Mucosa of stomach (tissue), 1 donor: ENCODE results near the gene GPER1.

Source experiments
- H3K27me3 ChIP-seq: one replicate; pipeline ENCODE4 v1.7.0; 2013; ENCODE audit warnings: mild to moderate bottlenecking, low read length; ENCODE audit not compliant: control insufficient read depth, insufficient read depth
- H3K36me3 ChIP-seq: one replicate; pipeline ENCODE4 v1.7.0; 2013; ENCODE audit warnings: low read length; ENCODE audit not compliant: control insufficient read depth, insufficient read depth
- H3K4me1 ChIP-seq: one replicate; pipeline ENCODE4 v1.7.0; 2013; ENCODE audit warnings: mild to moderate bottlenecking, low read length; ENCODE audit not compliant: control insufficient read depth, insufficient read depth
- H3K4me3 ChIP-seq: one replicate; pipeline ENCODE4 v1.7.0; 2013; ENCODE audit warnings: low read length
- H3K9ac ChIP-seq: one replicate; pipeline ENCODE4 v1.7.0; 2013; ENCODE audit warnings: mild to moderate bottlenecking, low read length, moderate library complexity
- H3K9me3 ChIP-seq: one replicate; pipeline ENCODE4 v1.7.0; 2013; ENCODE audit warnings: mild to moderate bottlenecking, low read length, moderate library complexity; ENCODE audit not compliant: control insufficient read depth
- donor health status: Pancreatic carcinoma.

Gene GPER1

GRCh38 chr7:1086588-1087464, 1.1 kb upstream of the GPER1 start:
- Histone ChIP-seq H3K4me1 (peaks cover 38% of the 10 kb centered on the region), H3K27me3 (peaks cover 20% of the 10 kb centered on the region), H3K9ac (peak overlapping the region; percentile 41), H3K4me3 (no peak overlapping the region), H3K9me3 (no peaks in the 10 kb centered on the region), H3K36me3 (no peaks in the 10 kb centered on the region)

GRCh38 chr7:1087465-1087814, 473 bp upstream of the GPER1 start:
- no peak overlapping the region for H3K9ac ChIP-seq
- H3K4me3 ChIP-seq = no peak overlapping the region
- peaks cover 35% of the 10 kb centered on the region for H3K4me1 ChIP-seq
- no peaks in the 10 kb centered on the region for H3K36me3 ChIP-seq
- H3K27me3 ChIP-seq = peaks cover 15% of the 10 kb centered on the region
- no peaks in the 10 kb centered on the region for H3K9me3 ChIP-seq

GRCh38 chr7:1090236-1090635, 2.3 kb downstream of the GPER1 start:
- H3K9me3 ChIP-seq = no peaks in the 10 kb centered on the region
- no peak overlapping the region for H3K9ac ChIP-seq
- peaks cover 24% of the 10 kb centered on the region for H3K4me1 ChIP-seq
- H3K27me3 ChIP-seq = peaks cover 15% of the 10 kb centered on the region
- H3K36me3 ChIP-seq = no peaks in the 10 kb centered on the region
- H3K4me3 ChIP-seq = no peak overlapping the region

GRCh38 chr7:1090686-1091643, 3.1 kb downstream of the GPER1 start:
- Histone ChIP-seq H3K4me3 (no peak overlapping the region), H3K36me3 (no peaks in the 10 kb centered on the region), H3K4me1 (peaks cover 24% of the 10 kb centered on the region), H3K27me3 (peaks cover 16% of the 10 kb centered on the region), H3K9me3 (no peaks in the 10 kb centered on the region), H3K9ac (no peak overlapping the region)

GRCh38 chr7:1091644-1092027, 3.7 kb downstream of the GPER1 start:
- Histone ChIP-seq H3K9me3 (no peaks in the 10 kb centered on the region), H3K4me3 (no peak overlapping the region), H3K36me3 (no peaks in the 10 kb centered on the region), H3K27me3 (peaks cover 20% of the 10 kb centered on the region), H3K4me1 (peaks cover 26% of the 10 kb centered on the region), H3K9ac (no peak overlapping the region)

GRCh38 chr7:1092161-1092632, 4.3 kb downstream of the GPER1 start:
- Histone ChIP-seq H3K9ac (no peak overlapping the region), H3K9me3 (no peaks in the 10 kb centered on the region), H3K4me1 (peaks cover 24% of the 10 kb centered on the region), H3K36me3 (no peaks in the 10 kb centered on the region), H3K27me3 (peaks cover 23% of the 10 kb centered on the region), H3K4me3 (no peak overlapping the region)

- Histone ChIP-seq H3K4me1 (peaks cover 17% of the 10 kb centered on the region), H3K4me3 (no peak overlapping the region)
Measured at GRCh38 chr7:1092806-1093501, 5.0 kb downstream of the GPER1 start.

GRCh38 chr7:1093502-1093843, 5.6 kb downstream of the GPER1 start:
- H3K9ac ChIP-seq = no peak overlapping the region
- H3K4me3 ChIP-seq = no peak overlapping the region
- no peaks in the 10 kb centered on the region for H3K9me3 ChIP-seq
- no peaks in the 10 kb centered on the region for H3K36me3 ChIP-seq
- H3K27me3 ChIP-seq = peaks cover 12% of the 10 kb centered on the region
- H3K4me1 ChIP-seq = peaks cover 12% of the 10 kb centered on the region

More at GRCh38 chr7:1092806-1093501, 5.0 kb downstream of the GPER1 start:
- no peak overlapping the region for H3K9ac ChIP-seq
- no peaks in the 10 kb centered on the region for H3K9me3 ChIP-seq
- H3K27me3 ChIP-seq = peaks cover 17% of the 10 kb centered on the region
- no peaks in the 10 kb centered on the region for H3K36me3 ChIP-seq

- Histone ChIP-seq H3K4me1 (peaks cover 10% of the 10 kb centered on the region), H3K9me3 (no peaks in the 10 kb centered on the region), H3K9ac (no peak overlapping the region), H3K4me3 (no peak overlapping the region), H3K27me3 (peaks cover 8% of the 10 kb centered on the region), H3K36me3 (no peaks in the 10 kb centered on the region)
Measured at GRCh38 chr7:1093916-1094508, 6.1 kb downstream of the GPER1 start.

GRCh38 chr7:1094870-1095269, 7.0 kb downstream of the GPER1 start:
- Histone ChIP-seq H3K36me3 (no peaks in the 10 kb centered on the region), H3K9me3 (no peaks in the 10 kb centered on the region), H3K9ac (no peak overlapping the region)

GRCh38 chr7:1095621-1096155, 7.8 kb downstream of the GPER1 start:
- H3K4me1 ChIP-seq = peaks cover 15% of the 10 kb centered on the region
- no peak overlapping the region for H3K9ac ChIP-seq

More at GRCh38 chr7:1094870-1095269, 7.0 kb downstream of the GPER1 start:
- Histone ChIP-seq H3K4me1 (peaks cover 15% of the 10 kb centered on the region), H3K27me3 (peaks cover 8% of the 10 kb centered on the region), H3K4me3 (no peak overlapping the region)

More at GRCh38 chr7:1095621-1096155, 7.8 kb downstream of the GPER1 start:
- Histone ChIP-seq H3K4me3 (no peak overlapping the region), H3K27me3 (peaks cover 8% of the 10 kb centered on the region), H3K36me3 (no peaks in the 10 kb centered on the region), H3K9me3 (no peaks in the 10 kb centered on the region)
